ENCODE results near the gene LAIR2. TPM values are rescaled to one million over a fixed set of nuclear protein-coding genes. Genes with fewer than 3 reads are reported as not detected.

LAIR2 gene
- total and polyA plus RNA-seq, 2 of the 13 experiments (the other 11 are each of a cell fraction or from before 2014, with no cell fraction given): 1.3 to 1.9 TPM

DNA sequence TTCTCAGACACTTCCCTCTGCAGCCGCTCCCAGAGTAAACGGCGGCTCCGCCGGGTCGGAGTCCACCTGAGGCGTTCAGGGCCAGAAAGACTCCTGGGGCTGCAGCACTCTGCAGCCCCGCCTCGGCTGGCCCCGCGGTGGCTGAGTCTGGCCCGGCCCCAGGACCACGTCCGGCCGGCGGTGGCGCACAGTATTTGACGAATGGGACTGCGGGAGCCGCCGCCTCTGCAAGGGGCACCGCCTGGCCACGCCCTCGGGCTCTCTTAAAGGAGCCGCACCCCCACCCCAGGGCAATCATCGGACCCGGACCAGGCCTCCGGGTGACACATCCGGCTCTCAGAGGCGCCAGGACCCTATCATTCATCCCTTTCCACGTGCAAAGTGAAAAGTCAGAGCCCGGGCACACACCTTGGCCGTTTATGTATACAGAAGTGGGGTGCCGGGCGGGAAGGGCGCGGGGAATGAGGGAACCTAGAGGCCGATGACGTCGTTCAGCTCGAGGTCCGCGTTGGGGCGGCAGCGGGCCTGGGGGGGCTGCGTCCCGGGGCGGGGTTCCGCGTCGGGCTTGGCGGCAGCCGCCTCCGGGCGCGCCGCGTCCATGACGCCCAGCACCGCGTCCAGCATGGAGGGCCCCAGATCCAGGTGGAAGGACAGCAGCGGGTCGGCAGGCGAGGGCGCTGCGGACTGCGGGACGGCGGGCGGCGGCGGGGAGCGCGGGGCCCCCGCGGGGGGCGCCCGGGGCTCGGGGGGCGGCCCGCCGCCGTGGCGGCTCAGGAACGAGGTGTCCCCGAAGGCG, 37.8 kb upstream of the LAIR2 start (continued):
- TF ChIP-seq ZNF33A (CRISPR knock-in tag; IDR thresholded peaks at IDR 0.05; ENCODE audit: borderline replicate concordance) (no peak), ZBTB7B (CRISPR knock-in tag; IDR thresholded peaks at IDR 0.05) (peak; percentile 46; the same call in 1 of the 2 replicates), ZNF180 (CRISPR knock-in tag; IDR thresholded peaks at IDR 0.05; ENCODE audit: borderline replicate concordance, low read depth) (no peak), DBP (CRISPR knock-in tag; IDR thresholded peaks at IDR 0.05; ENCODE audit: not compliant biosample characterization) (no peak), FOXK2 (IDR thresholded peaks at IDR 0.05) (no peak), ZNF781 (CRISPR knock-in tag; IDR thresholded peaks at IDR 0.05; ENCODE audit: borderline replicate concordance, not compliant biosample characterization) (no peak), ZSCAN21 (CRISPR knock-in tag; IDR thresholded peaks at IDR 0.05; ENCODE audit: borderline replicate concordance) (no peak), ZBTB21 (CRISPR knock-in tag; IDR thresholded peaks at IDR 0.05) (no peak), IRX3 (CRISPR knock-in tag; IDR thresholded peaks at IDR 0.05; ENCODE audit: borderline replicate concordance, low read depth) (no peak), ATF7-NPFF (CRISPR knock-in tag; IDR thresholded peaks at IDR 0.05; ENCODE audit: low read depth) (peak; percentile 37; the same call in 1 of the 2 replicates), SNAI1 (CRISPR knock-in tag; IDR thresholded peaks at IDR 0.05; ENCODE audit: borderline replicate concordance) (no peak), FOXA1 (IDR thresholded peaks at IDR 0.05) (no peak), FOXA1 (CRISPR knock-in tag; IDR thresholded peaks at IDR 0.05) (no peak), ZFP37 (CRISPR knock-in tag; IDR thresholded peaks at IDR 0.05; ENCODE audit: borderline replicate concordance) (no peak; the same call in 1 of the 2 replicates), GLI4 (CRISPR knock-in tag; IDR thresholded peaks at IDR 0.05; ENCODE audit: borderline replicate concordance) (no peak), ZSCAN5A (CRISPR knock-in tag; IDR thresholded peaks at IDR 0.05; ENCODE audit: borderline replicate concordance) (no peak), ZNF616 (CRISPR knock-in tag; IDR thresholded peaks at IDR 0.05; ENCODE audit: low read depth) (no peak), CSRNP2 (CRISPR knock-in tag; conservative IDR thresholded peaks at IDR 0.05; ENCODE audit: low read depth) (no peak), ZNF335 (CRISPR knock-in tag; IDR thresholded peaks at IDR 0.05) (no peak), POGZ (CRISPR knock-in tag; IDR thresholded peaks at IDR 0.05) (peak; percentile 40), ZFP36L1 (CRISPR knock-in tag; IDR thresholded peaks at IDR 0.05) (0 out of 2 replicates have a peak, but pooled peaks have one; percentile 21), HIVEP1 (CRISPR knock-in tag; IDR thresholded peaks at IDR 0.05) (peak; percentile 40; the same call in 1 of the 2 replicates), ZNF672 (CRISPR knock-in tag; IDR thresholded peaks at IDR 0.05) (no peak)
- TF ChIP-seq, protein P1, sequence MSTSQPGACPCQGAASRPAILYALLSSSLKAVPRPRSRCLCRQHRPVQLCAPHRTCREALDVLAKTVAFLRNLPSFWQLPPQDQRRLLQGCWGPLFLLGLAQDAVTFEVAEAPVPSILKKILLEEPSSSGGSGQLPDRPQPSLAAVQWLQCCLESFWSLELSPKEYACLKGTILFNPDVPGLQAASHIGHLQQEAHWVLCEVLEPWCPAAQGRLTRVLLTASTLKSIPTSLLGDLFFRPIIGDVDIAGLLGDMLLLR (CRISPR knock-in tag; IDR thresholded peaks at IDR 0.05): no peak
- TF ChIP-seq, protein P2, sequence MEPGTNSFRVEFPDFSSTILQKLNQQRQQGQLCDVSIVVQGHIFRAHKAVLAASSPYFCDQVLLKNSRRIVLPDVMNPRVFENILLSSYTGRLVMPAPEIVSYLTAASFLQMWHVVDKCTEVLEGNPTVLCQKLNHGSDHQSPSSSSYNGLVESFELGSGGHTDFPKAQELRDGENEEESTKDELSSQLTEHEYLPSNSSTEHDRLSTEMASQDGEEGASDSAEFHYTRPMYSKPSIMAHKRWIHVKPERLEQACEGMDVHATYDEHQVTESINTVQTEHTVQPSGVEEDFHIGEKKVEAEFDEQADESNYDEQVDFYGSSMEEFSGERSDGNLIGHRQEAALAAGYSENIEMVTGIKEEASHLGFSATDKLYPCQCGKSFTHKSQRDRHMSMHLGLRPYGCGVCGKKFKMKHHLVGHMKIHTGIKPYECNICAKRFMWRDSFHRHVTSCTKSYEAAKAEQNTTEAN (CRISPR knock-in tag; conservative IDR thresholded peaks at IDR 0.05): 0 out of 2 replicates have a peak, but pooled peaks have one; percentile 58
